ENCODE results near the gene BTN3A1. TPM values are rescaled to one million over a fixed set of nuclear protein-coding genes. Genes with fewer than 3 reads are reported as not detected.

BTN3A1 gene
- total RNA-seq, 4 donors from 2014 or later, result 5.3 to 12.9 (median 6.9) TPM

DNA sequence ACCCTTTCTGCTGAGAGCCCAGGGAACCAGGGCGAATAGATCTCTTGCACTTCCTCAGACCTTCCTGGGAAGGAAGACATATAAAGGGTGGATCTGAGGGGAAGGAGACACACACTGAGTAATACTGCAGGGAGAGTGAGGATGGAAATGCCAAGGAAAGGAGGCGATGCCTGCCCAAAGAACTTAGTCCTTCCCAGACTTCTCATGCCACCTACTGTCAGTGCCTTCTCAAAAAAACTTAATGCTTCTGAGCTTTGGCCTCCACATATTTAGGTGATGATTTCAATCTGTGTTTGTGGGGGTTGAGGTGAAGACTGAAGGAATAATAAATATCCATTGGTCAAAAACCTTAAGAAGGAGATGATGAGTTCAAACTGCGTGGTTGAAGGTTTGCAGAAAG is 9.7 kb downstream of the BTN3A1 start:
- Histone ChIP-seq H3K9me3 (no peaks in the 10 kb centered on the region), H3K36me3 (peaks cover 3 to 68% (median 39%) of the 10 kb centered on the region in 4 donors), H3K4me1 (no peaks in the 10 kb centered on the region), H3K27ac (replicated peaks in 1 of 4) (no peak overlapping the region), H3K27me3 (no peaks in the 10 kb centered on the region), H3K4me3 (no peak overlapping the region)
- TF ChIP-seq POLR2AphosphoS5 (IDR thresholded peaks at IDR 0.05) (no peak), POLR2A (IDR thresholded peaks at IDR 0.05; ENCODE audit: low read depth) (no peak), EP300 (IDR thresholded peaks at IDR 0.05) (no peak)
- TF ChIP-seq, protein P1, sequence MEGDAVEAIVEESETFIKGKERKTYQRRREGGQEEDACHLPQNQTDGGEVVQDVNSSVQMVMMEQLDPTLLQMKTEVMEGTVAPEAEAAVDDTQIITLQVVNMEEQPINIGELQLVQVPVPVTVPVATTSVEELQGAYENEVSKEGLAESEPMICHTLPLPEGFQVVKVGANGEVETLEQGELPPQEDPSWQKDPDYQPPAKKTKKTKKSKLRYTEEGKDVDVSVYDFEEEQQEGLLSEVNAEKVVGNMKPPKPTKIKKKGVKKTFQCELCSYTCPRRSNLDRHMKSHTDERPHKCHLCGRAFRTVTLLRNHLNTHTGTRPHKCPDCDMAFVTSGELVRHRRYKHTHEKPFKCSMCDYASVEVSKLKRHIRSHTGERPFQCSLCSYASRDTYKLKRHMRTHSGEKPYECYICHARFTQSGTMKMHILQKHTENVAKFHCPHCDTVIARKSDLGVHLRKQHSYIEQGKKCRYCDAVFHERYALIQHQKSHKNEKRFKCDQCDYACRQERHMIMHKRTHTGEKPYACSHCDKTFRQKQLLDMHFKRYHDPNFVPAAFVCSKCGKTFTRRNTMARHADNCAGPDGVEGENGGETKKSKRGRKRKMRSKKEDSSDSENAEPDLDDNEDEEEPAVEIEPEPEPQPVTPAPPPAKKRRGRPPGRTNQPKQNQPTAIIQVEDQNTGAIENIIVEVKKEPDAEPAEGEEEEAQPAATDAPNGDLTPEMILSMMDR (IDR thresholded peaks at IDR 0.05), result no peak
- DNase-seq (ENCODE audit: extremely low spot score), result no peak
- 89% methylated on average over 3 of the region's 3 CpGs for WGBS
- intact Hi-C loops (cut with DNase I), result no loop called here

DNA sequence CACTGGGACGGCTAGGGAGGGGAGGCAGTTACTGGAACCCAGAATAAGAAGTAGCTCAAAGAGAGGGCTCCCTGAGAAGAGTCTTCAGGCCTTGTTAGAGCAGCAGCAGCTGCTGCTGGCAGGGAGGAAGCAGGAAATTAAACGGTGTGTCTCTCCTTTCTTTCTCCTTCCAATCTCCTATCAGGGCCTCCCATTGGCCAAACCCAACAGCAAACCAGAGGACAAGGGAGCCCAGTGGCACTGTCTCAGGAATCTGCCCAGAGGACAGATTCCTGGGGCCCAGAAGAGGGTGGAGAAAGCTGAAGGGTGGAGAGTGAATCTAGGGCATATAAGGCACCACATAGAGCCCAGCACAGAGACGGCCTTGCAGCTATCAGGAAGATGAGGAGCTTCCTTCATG is 10.2 kb downstream of the BTN3A1 start:
- DNase-seq (ENCODE audit: extremely low spot score), result no peak
- no peaks in the 10 kb centered on the region for H3K4me1 ChIP-seq
- peaks cover 3 to 64% (median 35%) of the 10 kb centered on the region in 4 donors for H3K36me3 ChIP-seq
- TF ChIP-seq, protein P1 (IDR thresholded peaks at IDR 0.05), result no peak
- TF ChIP-seq POLR2AphosphoS5 (IDR thresholded peaks at IDR 0.05), result no peak
- no peak for TF ChIP-seq EP300 (IDR thresholded peaks at IDR 0.05)
- no peak for TF ChIP-seq POLR2A (IDR thresholded peaks at IDR 0.05; ENCODE audit: low read depth)
- no peak overlapping the region for H3K4me3 ChIP-seq
- intact Hi-C loops (cut with DNase I), result no loop called here
- no peaks in the 10 kb centered on the region for H3K9me3 ChIP-seq
- H3K27me3 ChIP-seq, result no peaks in the 10 kb centered on the region
- no peak overlapping the region for H3K27ac ChIP-seq (replicated peaks in 1 of 4)
- 77% methylated on average over 3 of the region's 3 CpGs for WGBS

DNA sequence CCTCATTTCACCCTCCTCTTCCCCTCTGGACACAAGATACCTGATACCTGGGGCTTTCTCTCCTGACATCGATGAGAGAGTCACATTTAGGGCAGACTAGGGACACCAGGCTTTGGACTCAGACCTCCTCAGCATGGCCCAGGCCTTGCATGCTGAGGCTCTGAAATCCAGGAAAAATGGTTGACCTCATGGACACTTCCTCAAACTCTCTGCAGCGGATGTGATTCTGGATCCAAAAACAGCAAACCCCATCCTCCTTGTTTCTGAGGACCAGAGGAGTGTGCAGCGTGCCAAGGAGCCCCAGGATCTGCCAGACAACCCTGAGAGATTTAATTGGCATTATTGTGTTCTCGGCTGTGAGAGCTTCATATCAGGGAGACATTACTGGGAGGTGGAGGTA is 10.9 kb downstream of the BTN3A1 start:
- 92% methylated on average over 4 of the region's 4 CpGs for WGBS
- intact Hi-C loops (cut with DNase I), result no loop called here
- Histone ChIP-seq H3K27me3 (no peaks in the 10 kb centered on the region), H3K36me3 (peaks cover 3 to 56% (median 28%) of the 10 kb centered on the region in 4 donors), H3K4me1 (no peaks in the 10 kb centered on the region), H3K4me3 (no peak overlapping the region), H3K27ac (replicated peaks in 1 of 4) (no peak overlapping the region), H3K9me3 (no peaks in the 10 kb centered on the region)
- DNase-seq (ENCODE audit: extremely low spot score), result no peak
- TF ChIP-seq POLR2AphosphoS5 (IDR thresholded peaks at IDR 0.05), result no peak
- TF ChIP-seq, protein P1 (IDR thresholded peaks at IDR 0.05), result no peak

DNA sequence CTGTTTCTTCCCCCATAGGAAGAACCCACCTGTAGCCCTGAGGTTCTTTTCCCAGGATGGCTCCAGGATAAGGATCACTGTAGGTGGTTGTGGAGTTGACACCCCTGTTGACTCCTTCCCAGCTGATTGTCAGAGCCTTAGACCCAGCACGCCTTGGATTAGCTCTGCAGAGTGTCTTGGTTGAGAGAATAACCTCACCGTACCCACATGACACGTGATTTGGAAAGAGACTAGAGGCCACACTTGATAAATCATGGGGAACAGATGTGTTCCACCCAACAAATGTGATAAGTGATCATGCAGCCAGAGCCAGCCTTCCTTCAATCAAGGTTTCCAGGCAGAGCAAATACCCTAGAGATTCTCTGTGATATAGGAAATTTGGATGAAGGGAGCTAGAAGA is 12.2 kb downstream of the BTN3A1 start:
- no peak for DNase-seq (ENCODE audit: extremely low spot score)
- H3K27me3 ChIP-seq, result no peaks in the 10 kb centered on the region

More for the DNA sequence above, 12.2 kb downstream of the BTN3A1 start:
- peaks cover 0 to 44% (median 23%) of the 10 kb centered on the region in 4 donors for H3K36me3 ChIP-seq
- no peaks in the 10 kb centered on the region for H3K4me1 ChIP-seq
- no peak overlapping the region for H3K4me3 ChIP-seq
- H3K27ac ChIP-seq (replicated peaks in 1 of 4), result no peak overlapping the region
- WGBS, result 91% methylated on average over 3 of the region's 3 CpGs
- TF ChIP-seq POLR2AphosphoS5 (IDR thresholded peaks at IDR 0.05) (no peak), POLR2A (IDR thresholded peaks at IDR 0.05; ENCODE audit: low read depth) (no peak), EP300 (IDR thresholded peaks at IDR 0.05) (no peak)
- TF ChIP-seq, protein P1 (IDR thresholded peaks at IDR 0.05), result no peak
- intact Hi-C loops (cut with DNase I), result no loop called here
- H3K9me3 ChIP-seq, result no peaks in the 10 kb centered on the region

Data from esophagus muscularis mucosa (tissue), 4 donors.